Measurements from ENCODE around the gene SLC39A13.

Gene SLC39A13

DNA sequence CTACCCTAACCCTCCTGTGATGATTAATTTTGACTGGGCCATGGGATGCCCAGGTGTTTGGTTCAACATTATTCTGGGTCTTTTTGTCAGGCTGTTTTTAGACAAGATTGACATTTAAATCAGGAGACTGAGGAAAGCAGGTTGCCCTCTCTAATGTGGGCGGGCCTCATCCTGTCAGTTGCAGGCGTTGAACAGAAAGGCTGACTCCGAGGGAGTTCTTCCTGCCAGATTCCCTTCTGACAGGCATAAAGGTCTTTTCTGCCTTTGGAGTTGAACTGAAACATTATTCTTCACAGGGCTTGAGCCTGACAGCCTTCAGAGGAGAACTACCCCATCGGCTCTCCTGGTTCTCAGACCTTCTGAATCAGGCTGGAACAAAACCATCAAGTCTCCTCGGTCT is 22.1 kb downstream of the SLC39A13 start:
- no peak for DNase-seq (ENCODE audit: low spot score)

DNA sequence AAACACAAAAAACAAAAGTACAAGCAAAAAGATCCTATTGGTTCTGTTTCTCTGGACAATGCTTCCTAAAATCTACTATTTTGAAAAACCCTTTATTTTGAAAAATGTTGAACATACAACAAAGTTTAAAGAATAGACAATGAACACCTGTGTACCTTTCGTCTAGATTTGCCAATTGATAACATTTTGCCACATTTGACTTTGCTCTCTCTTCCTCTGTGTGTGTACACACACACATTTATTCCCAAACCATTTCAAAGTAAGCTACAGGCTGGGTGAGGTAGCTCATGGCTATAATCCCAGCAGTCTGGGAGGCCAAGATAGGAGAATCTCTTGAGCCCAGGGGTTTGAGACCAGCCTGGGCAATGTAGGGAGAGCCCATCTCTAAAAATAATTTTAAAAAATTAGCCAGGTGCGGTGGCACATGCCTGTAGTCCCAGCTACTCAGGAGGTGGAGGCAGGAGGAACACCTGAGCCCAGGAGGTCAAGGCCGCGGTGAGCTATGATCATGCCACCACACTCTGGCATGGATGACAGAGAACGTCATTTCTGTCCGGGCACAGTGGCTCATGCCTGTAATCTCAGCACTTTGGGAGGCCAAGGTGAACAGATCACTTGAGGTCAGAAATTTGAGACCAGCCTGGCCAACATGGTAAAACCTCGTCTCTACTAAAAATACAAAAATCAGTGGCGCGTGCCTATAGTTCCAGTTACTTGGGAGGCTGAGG is 23.1 kb downstream of the SLC39A13 start:
- no peak for DNase-seq (ENCODE audit: low spot score)

DNA sequence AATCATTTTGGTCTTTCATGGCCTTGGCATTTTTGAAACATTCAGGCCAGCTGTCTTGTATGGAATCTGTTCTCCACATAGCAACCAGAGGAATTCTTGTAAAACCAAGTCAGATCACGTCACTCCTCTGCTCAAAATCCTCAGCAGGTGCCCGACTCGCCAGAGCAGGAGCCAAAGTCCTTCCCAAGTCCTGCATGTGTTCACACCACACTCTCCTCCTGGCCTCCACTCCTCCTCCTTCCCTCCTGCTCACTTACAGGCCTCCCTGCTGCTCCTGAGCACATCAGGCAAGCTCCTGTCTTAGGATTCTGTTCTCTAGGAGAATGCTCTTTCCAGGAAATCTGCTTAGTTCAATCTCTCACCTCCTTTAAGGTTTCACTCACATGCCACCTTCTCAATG is 24.8 kb downstream of the SLC39A13 start:
- no peak for DNase-seq (ENCODE audit: low spot score)

DNA sequence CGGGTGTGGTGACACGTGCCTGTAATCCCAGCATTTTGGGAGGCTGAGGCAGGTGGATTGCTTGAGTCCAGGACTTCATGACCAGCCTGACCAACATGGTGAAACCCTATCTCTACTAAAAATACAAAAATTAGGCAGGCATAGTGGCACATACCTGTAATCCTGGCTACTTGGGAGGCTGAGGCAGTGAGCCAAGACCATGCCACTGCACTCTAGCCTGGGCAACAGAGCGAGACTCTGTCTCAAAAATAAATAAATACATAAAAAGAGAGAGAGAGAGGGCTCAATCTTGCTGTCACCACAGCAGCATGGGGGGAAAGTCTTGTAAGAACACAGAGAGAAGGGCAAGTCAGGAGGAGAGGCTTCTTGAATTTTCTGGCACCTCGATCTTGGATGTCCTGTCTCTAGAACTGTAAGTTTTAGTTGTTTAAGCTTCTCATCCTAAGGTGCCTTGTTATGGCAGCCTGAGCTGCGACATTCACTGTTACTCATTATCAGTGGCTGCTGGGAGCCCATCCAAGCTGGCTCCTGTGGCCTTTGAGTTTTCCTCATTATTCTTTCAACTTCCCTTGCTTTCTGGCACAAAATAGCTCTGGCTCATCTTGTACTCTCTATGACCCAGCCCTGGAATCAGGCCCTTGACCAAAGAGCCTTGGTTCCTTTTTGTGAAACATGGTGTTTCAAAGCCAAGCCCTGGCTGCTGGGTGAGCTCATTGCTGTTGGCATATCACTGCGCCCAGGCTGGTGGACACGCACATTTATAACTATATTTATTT is 25.8 kb downstream of the SLC39A13 start:
- no peak for DNase-seq (ENCODE audit: low spot score)

DNA sequence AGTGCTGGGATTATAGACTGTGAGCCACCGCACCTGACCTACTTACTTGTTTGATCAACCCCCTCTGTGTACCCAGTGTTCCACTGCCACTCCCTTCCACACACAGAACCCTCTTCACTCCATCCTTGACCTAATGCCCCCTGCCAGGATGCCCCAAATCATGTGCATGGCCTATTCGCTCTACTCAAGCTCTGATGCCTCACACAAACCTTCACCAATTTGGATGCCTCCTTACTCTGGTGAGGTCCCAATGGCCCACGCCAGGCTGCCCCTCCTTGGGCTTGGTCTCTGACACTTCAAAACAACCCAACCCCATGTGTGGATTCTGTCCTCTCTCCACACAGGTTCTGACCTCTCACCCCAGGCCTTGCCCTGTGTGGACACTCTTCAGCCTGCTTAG is 27.3 kb downstream of the SLC39A13 start:
- DNase-seq (ENCODE audit: low spot score): no peak

DNA sequence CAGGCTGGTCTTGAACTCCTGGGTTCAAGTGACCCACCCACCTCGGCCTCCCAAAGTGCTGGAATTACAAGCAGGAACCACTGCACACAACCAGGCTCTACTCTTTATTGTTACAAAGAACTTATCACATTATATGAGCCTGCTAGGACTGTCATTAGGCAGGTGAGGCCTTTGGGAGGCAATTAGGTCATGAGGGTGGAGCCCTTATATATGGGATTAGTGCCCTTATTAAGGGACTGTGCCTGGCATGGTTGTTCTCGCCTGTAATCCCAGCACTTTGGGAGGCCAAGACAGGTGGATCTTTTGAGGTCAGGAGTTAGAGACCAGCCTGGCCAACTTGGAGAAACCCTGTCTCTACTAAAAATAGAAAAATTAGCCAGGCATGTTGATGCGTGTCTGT is 28.3 kb downstream of the SLC39A13 start:
- no peak for DNase-seq (ENCODE audit: low spot score)

DNA sequence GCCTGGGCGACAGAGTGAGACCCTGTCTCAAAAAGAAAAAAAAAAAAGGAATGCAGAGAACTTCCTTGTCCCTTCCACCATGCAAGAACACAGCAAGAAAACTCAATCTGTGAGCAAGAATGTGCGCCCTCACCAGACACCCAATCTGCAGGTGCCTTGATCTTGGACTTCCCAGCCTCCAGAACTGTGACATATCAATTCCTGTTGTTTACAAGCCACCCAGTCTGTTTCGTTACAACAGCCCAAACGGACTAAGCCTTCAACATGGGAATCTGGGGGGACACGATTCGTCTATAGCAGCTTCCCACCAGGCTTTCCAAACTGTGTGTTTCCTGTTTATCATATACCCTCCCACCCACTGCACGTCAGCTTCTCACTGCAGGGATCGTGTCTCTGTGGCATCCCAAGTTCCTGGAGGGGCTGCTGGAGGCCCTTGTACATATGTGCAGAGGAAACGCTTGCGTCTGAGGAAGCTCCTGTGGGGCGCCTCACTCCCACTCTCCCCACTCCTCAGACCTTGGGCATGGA is 28.9 kb downstream of the SLC39A13 start:
- no peak for DNase-seq (ENCODE audit: low spot score)

DNA sequence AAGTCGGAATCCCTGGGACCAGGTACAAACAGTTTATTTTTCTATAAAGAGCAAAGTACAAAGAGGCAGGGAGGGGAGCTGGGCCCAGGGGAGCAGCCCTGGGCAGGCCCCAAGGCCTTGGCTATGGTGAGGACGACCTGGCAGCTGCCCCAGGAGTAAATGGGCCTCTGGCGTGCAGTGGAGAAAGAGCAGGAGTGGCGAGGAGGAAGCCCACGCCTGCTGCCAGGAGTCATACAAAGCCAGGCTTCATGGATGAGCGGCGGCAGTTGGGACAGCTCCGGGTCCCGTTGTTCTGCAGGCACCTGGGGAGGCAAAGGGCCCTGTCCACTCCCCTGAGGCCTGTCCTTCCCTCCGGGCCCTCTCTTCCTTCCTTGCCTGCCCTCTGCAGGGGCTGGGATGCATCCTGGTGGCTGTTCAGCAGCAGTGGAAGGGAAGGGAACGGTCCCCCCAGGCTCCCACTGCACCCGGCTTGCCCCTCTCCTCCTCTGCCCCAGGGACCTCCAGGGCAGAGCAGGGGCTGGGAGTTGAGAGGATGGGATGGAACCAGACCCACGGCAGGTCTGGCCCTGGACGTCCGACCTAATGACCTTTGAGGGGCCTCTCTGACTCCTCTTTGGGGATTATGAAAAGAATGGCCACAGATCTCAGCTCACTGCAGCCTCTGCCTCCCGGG is 29.5 kb downstream of the SLC39A13 start:
- no peak for DNase-seq (ENCODE audit: low spot score)

DNA sequence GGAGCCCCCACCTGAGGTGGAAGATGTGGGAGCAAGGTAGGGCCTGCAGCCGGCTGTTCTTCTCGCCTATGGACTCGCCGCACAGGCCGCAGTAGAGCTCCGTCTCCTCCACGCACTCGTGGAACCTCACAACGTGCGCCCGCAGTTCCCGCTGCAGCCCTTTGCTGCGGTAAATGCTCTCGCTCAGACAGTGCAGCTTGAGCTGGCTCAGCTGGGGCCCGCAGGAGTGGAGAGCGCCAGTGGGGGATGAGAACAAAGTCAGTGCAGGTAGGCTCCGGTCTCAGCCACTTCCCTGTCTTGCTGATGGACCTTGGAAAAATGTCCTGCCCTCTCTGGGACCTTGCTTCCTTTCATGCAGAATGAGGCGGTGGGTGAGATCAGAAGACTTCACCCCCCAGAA is 30.3 kb downstream of the SLC39A13 start:
- no peak for DNase-seq (ENCODE audit: low spot score)

DNA sequence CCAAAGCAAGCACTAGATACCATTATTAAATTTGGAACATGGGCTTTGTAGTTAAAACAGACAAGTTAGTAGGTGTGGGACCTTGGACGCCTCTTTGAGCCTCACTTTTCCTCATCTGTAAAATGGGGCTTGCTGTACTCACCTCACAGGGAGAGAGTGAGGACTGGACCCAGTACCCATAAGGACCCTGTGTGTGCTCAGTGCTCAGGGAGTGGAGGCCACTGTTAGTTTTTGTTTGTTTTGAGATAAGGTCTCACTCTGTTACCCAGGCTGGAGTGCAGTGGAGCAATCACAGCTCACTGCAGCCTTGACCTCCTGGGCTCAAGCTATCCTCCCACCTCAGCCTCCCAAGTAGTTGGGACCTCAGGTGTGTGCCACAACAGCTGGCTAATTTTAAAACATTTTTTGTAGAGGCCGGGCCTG is 31.7 kb downstream of the SLC39A13 start:
- no peak for DNase-seq (ENCODE audit: low spot score)

DNA sequence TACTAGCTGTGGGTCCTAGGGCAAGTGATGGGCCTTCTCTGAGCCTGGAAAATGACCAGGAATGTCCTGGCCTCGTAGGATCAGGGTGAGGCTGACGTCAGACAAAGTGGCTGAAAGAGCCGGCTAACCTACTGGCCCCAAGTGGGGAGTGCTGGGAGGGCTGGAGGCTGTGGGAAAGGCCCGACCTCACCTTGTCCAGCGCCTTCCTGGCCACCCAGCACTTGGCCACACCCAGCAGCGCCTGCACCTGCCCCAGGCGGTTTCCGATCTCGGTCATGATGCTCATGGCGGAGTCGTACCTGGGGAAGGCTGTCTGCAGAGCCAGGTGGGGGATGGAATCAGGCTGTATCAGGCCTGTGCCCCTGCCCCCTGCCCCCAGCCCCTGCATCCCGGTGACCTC is 33.0 kb downstream of the SLC39A13 start:
- no peak for DNase-seq (ENCODE audit: low spot score)

DNA sequence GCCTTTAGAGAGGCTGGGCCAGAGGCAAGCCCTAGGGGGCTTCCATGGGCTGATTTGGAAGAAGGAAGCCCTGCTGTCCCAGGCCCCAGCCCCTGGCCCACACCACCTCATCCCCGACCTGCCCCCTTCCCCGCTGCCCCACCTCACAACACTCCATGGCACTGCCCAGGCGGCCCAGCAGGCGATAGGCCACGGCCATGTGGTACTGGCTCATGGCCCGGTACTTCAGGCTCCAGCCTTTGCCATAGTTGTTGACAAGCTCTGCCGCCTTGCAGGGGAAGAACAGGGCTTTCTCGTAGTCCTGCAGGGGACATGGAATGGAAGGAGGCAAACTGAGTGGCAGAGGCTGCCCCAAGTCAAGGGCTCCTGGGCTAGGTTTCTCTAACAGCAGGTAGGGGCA is 34.1 kb downstream of the SLC39A13 start:
- DNase-seq (ENCODE audit: low spot score): no peak

DNA sequence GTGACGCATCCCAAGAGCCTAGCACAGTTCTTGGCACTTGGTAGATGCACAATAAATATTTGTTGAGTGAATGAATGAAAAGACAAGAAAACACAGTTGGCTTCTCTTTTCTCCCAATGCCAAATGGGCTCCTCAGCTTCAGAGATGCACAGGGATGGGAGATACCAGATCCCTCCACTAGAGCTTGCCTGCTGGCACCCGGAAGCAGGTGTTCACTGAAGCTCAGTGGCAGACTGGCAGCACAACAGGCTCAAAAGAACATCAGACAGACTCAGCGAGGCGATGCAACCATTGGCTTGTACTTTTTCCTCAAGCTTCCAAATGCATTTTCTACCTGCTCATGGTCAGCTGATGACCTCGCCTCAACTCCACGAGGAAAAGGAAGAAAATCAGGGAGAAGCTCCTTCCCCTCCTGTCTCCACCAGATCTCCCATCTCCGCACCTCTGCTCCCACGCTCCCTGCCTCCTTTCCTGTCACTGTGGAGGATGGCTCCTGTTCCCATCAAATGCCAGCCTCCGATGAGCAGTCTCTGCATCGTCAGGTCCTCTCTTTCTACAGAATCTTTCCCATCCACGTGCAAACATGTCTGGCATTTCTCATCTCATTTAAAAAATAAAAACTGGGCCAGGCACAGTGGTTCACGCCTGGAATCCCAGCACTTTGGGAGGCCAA is 34.8 kb downstream of the SLC39A13 start:
- no peak for DNase-seq (ENCODE audit: low spot score)

DNA sequence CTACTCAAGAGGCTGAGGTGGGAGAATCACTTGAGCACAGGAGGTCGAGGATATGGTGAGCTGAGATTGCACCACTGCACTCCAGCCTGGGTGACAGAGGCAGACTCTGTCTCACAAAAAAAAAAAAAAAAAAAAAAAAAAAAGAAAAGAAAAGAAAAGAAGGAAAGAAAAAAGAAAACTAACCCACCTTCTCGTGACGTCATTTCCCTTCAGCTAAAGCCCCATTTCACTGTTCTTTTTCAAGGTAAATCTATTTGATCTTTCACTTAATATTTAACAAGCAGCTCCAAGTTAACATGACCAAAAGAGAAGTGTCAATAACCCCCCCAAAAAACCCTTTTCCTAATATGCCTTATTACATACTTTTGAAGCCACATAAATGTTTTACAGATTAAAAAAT is 35.4 kb downstream of the SLC39A13 start:
- no peak for DNase-seq (ENCODE audit: low spot score)

DNA sequence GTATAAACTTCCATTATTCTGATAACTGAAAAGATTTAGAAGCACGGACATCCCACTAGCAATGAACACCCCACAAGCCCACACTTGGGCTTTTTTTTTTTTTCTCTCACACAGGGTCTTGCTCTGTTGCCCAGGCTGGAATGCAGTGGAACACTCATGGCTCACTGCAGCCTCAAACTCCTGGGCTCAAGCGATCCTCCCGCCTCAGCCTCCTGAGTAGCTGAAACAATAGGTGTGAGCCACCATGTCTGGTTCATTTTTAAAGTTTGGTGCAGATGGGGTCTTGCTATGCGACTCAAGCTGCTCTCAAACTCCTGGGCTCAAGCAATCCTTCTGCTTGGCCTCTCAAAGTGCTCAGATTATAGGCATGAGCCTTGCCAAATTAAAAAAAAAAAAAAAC is 37.5 kb downstream of the SLC39A13 start:
- no peak for DNase-seq (ENCODE audit: low spot score)

DNA sequence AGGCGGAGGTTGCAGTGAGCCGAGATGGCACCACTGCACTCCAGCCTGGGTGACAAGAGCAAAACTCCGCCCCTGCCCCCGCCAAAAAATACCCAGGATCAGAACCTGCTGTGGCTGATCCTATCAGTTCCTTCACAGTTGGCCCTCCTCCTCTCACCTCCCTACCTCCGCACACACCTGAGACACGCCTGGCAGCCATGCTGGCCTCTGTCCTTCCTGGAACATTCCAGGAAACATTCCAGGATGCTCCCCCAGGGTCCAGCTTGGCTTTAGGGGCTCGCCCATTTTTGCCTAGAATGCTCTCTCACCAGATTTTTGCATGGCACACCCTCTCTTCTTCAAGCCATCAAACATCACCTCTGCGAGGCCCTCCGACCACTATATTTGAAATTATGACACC is 38.4 kb downstream of the SLC39A13 start:
- DNase-seq (ENCODE audit: low spot score): no peak

DNA sequence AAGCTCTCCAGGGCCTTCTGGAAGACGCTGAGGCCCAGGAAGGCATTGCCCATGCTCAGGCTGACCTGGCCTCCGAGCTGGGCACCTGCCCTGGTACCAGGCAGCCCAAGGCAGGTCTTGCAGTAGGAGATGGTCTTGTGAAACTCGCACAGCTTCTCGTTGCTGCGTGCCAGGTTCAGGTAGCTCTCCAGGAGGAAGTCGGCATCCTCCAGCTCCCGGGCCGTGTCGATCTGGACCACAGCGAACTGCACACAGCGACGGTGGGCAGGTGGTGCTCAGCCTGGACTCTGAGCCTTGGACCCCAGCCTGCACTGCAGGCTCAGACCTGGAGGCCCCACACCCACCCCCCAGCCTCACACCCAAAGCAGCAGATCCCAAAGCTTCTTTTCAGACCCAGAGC is 39.5 kb downstream of the SLC39A13 start:
- DNase-seq (ENCODE audit: low spot score): no peak

DNA sequence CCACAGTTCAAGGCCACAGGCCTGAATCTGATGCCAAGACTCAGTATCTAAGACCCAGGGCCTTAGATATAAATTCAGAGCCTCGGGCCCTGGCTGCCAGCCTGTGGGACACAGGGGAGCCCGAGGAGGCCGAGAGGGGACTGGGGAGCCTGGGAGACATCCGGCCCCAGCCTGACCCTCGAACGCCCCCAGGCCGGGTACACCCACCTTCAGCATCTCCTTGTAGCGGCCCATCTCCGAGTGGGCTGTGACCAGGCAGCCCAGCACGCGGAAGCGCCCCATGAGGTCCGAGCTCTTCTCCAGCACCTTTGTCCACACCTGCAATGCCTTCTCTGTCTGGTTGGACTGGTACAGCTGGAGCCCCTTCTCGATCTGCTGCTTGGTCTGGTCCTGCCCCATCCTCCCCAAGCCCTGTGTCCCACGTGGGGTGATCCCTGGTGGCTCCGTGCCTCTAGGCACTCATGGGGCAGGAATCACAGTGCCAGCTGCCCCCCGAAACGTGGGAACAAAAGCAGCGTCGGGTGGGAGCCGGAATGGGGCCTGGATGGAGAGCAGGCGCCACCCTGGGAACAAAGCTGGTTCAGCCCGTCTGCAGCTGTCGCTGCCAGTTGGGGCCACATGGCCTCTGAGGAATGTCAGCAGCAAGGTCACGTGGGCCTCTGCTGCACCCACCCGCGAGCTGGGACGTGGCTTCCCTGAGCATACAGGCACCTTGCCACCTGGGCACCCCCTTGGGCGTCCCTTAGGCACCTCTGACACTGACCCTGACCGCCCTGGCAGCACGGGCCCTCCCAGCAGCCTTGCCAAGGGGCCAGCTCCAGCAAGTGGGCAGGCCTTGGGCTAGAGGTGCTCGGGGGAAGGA is 40.4 kb downstream of the SLC39A13 start, which contains the start of gene RAPSN:
Gene RAPSN, minus strand, starts transcription at position 571 of the 862 bp plus-strand sequence. Its CDS starts 172 bp downstream, at position 399.
- no peak for DNase-seq (ENCODE audit: low spot score)

DNA sequence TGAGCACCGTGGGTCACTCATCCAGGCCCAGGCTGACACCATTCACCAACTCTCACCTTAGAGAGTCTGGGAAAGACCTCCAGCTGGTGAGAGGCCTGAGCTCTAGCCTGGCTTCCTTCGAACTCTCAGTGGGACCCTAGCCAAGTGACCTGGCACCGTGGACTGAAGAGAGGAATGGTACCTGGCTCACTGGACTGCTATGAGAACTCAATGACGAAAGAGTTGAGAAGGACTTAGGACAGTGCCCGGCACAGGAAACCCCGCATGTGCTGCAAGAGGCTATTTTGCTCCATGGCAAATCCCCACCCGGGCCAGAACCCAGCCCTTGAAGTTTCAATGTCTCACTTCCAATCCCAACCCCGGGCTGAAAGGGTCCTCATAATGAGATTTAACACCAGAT is 41.2 kb downstream of the SLC39A13 start:
- no peak for DNase-seq (ENCODE audit: low spot score)

DNA sequence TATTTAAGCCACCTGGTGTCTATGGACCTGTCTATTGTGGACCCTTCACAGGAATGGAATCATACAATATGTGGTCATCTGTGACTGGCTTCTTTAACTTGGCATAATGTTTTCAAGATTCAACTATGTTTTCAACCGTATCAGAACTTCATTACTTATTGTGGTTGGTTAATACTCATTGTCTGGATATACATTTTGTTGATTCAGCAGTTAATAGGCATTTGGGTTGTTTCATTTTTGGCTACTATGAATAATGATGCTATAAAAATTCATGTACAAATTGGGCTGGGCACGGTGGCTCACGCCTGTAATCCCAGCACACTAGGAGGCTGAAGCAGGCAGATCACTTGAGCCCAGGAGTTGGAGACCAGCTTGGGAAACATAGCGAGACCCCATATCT is 43.0 kb downstream of the SLC39A13 start:
- no peak for DNase-seq (ENCODE audit: low spot score)

DNA sequence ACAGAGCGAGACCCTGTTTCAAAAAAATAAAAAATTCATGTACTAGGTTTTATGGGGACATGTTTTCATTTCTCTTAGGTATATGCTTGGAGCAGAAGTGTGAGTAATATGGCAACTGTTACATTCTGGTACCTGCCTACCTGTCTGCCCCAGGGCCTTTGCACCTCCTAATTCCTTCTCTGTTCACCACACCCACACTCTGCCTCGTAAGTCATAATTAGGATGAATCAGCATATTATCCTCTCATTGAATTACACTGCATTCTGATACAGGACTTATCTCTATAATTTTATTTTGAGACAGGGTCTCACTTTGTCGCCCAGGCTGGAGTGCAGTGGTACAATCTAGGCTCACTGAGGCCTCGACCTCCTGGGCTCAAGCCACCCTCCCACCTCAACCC is 43.6 kb downstream of the SLC39A13 start:
- DNase-seq (ENCODE audit: low spot score): no peak

All from iPS-NIHi11 (cell line).